Measurements from ENCODE around the gene SYNGR3. TPM values are rescaled to one million over a fixed set of nuclear protein-coding genes. Genes with fewer than 3 reads are reported as not detected.

The SYNGR3 gene
- total RNA-seq, 1 experiment from 2014 or later: 11.9 TPM

GRCh38 chr16:2037647-2038381, 48.0 kb downstream of the SYNGR3 start:
- H3T11ph ChIP-seq (ENCODE audit: low read length): no peak overlapping the region
- no peak overlapping the region for H2BK5ac ChIP-seq (ENCODE audit: insufficient read length, low read length)
- H3K9me3 Mint-ChIP-seq: no peaks in the 10 kb centered on the region
- no peak overlapping the region for H3K4ac ChIP-seq (ENCODE audit: low read depth, low read length)
- no peak overlapping the region for H3K4me2 ChIP-seq (ENCODE audit: insufficient read depth, insufficient read length, low read length)
- H4K20me1 ChIP-seq (ENCODE audit: control insufficient read depth, insufficient read depth, insufficient read length): no peaks in the 10 kb centered on the region
- H3K9ac ChIP-seq (ENCODE audit: extremely low read depth, insufficient read length, low read length): no peak overlapping the region
- no peaks in the 10 kb centered on the region for H3K4me1 ChIP-seq (ENCODE audit: insufficient read depth, low read length)
- H3K79me2 ChIP-seq (ENCODE audit: insufficient read depth, low read length): no peaks in the 10 kb centered on the region
- no peak overlapping the region for H3K4me3 Mint-ChIP-seq
- no peak overlapping the region for H3K18ac ChIP-seq (ENCODE audit: insufficient read length, low read depth, low read length)
- no peaks in the 10 kb centered on the region for H3K79me1 ChIP-seq (ENCODE audit: insufficient read depth, low read depth, low read length, poor library complexity, severe bottlenecking)
- H3K4me1 Mint-ChIP-seq: peaks cover 4 to 6% of the 10 kb centered on the region in 2 experiments; a peak in 3 of 4 replicates
- no peak overlapping the region for H3K27ac ChIP-seq (ENCODE audit: insufficient read length, low read depth, low read length)
- H4K5ac ChIP-seq (ENCODE audit: insufficient read length, low read depth, low read length): no peak overlapping the region
- no peak overlapping the region for H3K23ac ChIP-seq (ENCODE audit: insufficient read length, low read depth, low read length)
- WGBS (ENCODE audit: extremely low coverage, insufficient read length, low lambda C conversion rate): no CpG with 5 or more reads among the region's 29 CpGs
- no peaks in the 10 kb centered on the region; a peak in 3 of 7 replicates for H3K36me3 Mint-ChIP-seq (ENCODE audit: insufficient read depth in 1 of 3, low read depth in 3 of 3)
- no peak for DNase-seq
- H4K8ac ChIP-seq (replicated peaks; ENCODE audit: insufficient read length, low read depth, low read length): no peak overlapping the region
- H3K27me3 ChIP-seq (ENCODE audit: insufficient read depth, low read length): no peaks in the 10 kb centered on the region
- no peak overlapping the region for H2BK120ac ChIP-seq (ENCODE audit: low read depth, low read length, poor library complexity, severe bottlenecking)
- no peak overlapping the region for H3K56ac ChIP-seq (ENCODE audit: insufficient read length, low read depth, low read length)
- H4K91ac ChIP-seq (ENCODE audit: insufficient read length, low read depth, low read length): no peak overlapping the region
- H3K9me3 ChIP-seq (ENCODE audit: control insufficient read depth, low read depth, low read length): no peaks in the 10 kb centered on the region
- H3K27me3 Mint-ChIP-seq (ENCODE audit: low read depth): no peaks in the 10 kb centered on the region
- TF ChIP-seq CTCF (conservative IDR thresholded peaks at IDR 0.05): no peak
- H2BK12ac ChIP-seq (ENCODE audit: insufficient read length, low read depth, low read length): no peak overlapping the region
- no peak overlapping the region for H2BK15ac ChIP-seq (ENCODE audit: low read depth, low read length)
- no peak overlapping the region for H2BK20ac ChIP-seq (ENCODE audit: low read depth, low read length, poor library complexity, severe bottlenecking)
- H3K27ac Mint-ChIP-seq: 0 out of 7 replicates have a peak overlapping the region, but pooled peaks of 1 of the 3 experiments have one; percentile 70
- no peak overlapping the region for H3K14ac ChIP-seq (ENCODE audit: insufficient read depth, low read length)
- H3K23me2 ChIP-seq (ENCODE audit: insufficient read length, low read depth, low read length, poor library complexity, severe bottlenecking): no peaks in the 10 kb centered on the region
- H2AFZ ChIP-seq (ENCODE audit: low read length): no peak overlapping the region
- H2AK5ac ChIP-seq (ENCODE audit: insufficient read length, low read length): no peak overlapping the region
